HG03175 (cell line): ENCODE results near the gene SOX30.

Source experiments
- ATAC-seq: cut with Tn5 transposase; IDR thresholded peaks from one replicate; pipeline ENCODE4 v1.9.1; 2021; ENCODE audit warnings: mild to moderate bottlenecking, moderate library complexity; ENCODE audit not compliant: unreplicated experiment

The SOX30 gene

DNA sequence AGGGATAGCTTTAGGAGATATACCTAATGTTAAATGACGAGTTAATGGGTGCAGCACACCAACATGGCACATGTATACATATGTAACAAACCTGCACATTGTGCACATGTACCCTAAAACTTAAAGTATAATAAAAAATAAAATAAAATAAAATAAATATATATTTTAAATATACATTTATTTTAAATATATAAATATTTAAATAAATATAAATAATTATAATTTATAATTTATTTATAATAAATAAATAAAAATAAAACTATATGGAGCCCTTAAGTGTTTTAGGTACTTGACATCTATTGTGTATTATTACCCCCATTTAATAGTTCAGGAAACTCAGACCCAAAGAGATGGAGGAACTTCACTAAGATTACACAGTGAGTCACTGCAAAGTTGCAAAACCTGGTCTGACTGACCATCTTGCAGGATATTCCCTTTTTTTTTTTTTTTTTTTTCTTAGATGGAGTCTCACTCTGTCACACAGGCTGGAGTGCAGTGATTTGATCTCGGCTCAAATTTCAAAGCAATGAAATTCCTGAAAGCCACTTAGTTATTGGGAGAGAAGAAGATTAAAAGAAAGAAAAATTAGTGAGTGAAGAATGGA lies 13.3 kb upstream of the SOX30 start:
- no peak for ATAC-seq

DNA sequence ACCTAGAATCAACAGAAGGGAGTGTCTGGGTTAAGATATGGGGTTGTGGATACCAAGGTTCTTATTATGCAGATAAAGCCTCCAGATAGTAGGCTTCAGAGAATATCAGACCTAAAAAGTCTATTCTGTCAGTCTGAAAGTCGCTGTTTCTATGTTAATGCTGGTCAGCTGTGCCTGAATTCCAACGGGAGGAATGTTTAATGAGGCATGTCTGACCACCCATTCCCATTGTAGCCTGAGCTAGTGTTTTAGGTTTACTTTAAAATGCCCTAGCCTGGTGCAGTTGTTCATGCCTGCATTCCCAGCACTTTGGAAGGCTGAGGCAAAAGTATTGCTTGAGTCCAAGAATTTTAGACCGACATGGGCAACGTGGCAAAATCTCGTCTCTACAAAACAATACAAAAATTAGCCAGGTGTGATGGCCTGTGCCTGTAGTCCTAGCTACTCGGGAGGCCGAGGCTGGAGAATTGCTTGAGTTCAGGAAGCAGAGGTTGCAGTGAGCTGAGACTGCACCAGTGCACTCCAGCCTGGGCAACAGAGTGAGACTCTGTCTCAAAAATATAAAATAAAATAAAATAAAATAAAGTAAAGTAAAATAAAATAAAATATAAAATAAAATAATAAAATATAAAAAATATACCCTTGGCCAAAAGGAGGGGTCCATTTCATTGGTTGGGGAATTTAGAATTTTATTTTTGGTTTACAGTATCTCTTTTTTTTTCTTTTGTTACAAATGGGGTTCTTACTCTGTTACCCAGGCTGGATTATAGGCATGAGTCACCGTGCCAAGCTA lies 7.8 kb upstream of the SOX30 start:
- ATAC-seq: no peak

DNA sequence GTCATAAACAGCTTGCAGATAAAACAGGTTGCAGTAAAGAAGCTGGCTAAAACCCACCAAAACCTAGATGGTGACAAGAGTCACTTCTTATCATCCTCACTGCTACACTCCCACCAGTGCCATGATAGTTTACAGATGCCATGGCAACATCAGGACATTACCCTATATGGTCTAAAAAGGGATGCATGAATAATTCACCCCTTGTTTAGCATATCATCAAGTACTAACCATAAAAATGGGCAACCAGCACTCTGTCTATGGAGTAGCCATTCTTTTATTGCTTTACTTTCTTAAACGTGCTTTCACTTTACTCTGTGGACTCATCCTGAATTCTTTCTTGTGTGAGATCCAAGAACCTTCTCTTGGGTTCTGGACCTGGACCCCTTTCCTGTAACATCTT lies 6.7 kb upstream of the SOX30 start:
- ATAC-seq: no peak

DNA sequence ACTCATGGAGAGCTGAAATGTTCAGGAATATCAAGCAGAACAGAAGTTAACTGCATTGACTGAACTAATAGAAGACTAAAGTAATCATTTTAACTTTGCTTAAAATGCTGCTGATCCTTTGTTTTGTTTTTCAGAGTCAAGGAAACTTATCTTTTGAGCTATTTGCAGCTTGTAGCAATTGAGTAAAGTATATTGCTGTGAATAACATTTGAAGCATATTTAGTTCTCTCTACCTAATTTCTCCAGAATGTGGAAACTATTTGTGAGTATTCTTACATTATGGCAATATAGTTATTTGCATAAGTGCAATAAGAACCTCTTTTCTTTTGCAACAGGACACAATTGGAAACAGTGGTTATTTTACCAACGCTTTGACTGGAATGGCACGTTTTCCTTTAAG lies 5.3 kb upstream of the SOX30 start:
- ATAC-seq: no peak

DNA sequence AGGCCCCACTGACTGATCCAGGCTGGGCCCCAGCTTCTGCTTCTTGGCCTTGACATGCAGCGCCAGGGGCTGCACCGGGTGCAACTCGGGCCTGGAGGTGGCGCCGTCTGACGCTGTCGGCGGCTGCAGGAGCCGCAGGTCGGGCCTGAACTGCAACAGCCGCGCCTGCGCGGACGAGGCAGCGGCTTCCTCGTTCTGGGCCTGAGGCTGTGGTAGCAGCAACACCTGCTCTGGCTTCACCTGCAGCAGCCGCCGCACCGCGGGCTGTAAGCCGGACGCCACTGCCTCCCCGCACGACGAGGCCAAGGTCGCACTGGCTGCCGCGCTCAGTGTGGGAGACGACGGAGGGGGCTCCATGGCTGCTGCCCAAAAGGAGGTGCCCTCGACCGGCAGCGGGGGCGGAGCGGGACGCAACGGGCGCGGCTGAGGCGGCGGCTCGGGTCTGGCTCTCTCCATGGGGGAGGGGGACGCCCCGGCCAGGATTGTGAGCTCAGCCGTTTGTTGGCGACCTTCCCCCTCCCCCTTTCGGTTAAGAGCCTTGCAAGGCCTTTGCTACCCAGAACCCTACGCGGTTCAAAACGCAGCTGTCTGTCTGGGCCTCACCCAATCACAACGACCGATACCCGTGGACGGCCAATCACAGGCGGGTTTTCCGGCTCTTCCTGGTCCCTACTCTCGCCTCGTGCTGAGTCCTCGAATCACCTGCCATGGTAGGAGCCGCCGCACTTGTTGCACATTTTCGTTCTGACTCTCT lies 438 bp downstream of the SOX30 start:
- ATAC-seq: peak; percentile 94

DNA sequence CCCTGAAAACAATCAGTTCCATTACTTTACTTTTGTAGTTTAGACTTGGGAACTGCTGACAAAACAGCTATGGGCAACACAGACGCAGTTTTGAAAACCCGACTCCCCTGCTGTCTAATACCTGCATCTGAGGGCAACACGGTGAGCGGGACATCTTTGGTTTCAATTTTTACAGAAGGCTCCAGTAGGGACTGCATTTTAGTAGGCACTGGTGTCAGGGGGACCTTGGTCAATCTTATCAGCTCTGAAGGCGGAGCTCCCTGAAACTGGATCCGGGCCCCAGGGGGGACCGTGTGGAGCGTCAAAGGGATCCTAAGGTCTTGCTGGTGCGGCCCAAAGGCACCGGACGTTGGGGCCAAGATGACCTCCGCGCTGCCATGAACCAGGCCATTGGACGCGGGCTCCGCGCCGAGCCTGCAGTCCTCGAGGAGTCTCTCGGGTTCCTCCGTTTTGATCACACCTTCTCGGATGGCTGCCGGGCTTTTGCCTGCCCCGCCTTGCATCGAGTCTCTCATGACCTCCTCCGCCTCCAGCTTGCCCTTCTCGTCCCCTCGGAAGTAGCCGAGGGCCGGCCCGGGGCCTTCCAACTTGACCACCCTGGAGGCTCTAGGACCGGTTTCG lies 1.1 kb downstream of the SOX30 start:
- no peak for ATAC-seq

DNA sequence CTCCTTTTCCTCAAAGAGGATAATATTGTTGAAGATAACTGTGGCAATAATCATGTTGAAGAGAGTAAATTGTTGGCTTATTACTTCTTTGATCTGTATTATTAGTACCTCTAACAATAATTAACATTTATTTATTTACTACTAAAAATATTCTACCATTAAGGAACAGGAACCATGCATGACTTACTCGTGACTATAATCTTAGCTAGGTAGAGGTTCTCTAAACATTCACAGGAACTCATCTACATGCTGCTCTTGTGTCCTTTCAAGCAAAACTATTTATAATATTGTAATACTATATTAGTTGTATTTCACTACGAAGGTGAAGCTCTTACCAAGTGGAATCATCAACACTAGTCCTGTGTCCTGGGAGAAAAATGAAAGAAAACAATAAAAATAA lies 3.1 kb downstream of the SOX30 start:
- no peak for ATAC-seq

DNA sequence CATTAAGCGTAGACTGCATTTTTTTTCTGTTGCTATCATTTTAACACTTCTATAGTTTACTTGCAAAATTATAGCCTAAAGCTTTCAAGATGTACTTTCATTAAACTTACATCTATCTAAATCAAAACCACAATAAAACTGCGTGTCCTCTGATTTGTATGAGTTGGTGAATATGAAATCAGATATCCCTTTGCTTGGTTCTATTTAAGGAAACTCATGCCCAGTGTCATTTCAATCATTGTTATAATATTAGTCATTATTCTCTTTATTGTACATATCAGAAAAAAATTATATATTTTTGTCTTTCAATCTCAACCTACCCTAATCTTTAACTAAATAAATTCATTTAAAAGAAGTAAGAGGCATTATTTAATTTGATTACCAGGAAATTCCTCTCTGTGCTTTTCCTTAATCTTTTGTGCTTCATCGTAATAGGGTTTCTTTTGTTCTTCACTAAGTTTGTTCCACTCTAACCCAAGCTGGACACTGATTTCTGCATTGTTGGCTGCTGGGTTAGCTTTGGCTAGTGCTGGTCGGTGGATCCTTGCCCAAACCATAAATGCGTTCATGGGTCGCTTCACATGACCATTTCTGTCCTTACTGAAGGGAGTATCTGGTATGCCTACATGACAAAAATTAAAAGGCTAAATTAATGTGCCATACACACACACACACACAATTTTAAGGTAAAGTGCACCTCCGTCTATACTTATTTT lies 3.8 kb downstream of the SOX30 start:
- ATAC-seq: no peak

DNA sequence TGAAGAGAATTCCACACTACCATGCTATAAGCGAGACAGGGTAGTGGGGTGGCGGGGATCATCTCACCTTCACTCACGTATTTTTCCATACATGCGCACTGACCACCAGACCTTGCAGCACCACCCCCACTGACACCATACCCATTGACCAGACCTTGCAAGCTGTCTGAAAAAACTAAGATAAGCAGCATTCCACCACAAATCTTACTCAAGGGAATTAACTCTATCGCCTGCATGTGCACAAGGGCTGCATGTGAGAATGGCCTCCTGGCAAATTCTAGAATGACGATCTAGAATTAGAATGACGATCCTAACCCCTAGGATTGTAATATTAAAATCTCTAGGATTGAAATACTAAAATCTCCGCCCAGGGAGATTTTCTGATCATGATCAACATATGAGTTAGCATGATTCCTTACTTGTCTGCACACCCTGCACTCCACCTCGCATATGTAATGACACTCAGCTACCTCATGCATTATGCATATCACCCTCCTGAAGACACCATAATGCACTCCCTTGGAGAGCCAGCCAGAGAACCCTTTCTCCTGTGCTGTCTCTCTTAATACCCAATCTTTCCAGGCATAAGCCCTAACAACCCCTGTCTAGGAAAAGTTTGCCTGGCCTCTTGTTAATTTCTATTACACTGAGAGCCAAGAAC lies 11.7 kb downstream of the SOX30 start:
- no peak for ATAC-seq

DNA sequence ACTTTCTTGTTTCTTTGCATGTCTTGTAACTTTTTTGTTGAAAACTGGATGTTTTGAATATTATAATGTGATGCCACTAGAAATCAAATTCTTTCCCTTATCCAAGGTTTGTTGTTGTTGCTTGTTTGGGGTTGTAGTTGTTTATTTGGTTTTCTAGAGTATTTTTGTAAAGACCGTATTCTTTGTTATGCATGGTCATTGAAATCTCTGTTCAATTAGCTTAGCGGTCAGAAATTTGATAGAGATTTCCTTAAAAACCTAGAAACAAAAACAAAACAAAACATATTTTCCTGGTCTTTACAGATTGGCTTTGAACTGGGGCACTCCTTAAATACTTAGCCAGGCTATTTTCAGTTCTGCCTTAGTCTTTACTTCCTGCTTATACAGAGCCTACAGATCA lies 21.9 kb downstream of the SOX30 start:
- ATAC-seq: no peak

DNA sequence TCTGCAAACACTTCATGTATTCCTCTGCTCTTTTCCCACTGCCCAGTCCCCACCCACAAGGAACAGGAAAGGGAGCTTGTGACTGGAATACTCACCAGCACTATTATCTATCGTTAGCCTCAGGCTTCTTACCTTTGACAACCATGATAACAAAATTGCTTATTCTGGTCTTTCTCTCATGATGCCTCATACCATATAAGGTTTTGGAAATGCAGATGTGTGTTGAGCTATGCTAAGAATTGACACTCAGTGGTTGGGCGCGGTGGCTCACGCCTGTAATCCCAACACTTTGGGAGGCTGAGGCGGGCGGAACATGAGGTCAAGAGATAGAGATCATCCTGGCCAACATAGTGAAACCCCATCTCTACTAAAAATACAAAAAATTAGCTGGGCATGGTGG lies 25.4 kb downstream of the SOX30 start:
- ATAC-seq: no peak

DNA sequence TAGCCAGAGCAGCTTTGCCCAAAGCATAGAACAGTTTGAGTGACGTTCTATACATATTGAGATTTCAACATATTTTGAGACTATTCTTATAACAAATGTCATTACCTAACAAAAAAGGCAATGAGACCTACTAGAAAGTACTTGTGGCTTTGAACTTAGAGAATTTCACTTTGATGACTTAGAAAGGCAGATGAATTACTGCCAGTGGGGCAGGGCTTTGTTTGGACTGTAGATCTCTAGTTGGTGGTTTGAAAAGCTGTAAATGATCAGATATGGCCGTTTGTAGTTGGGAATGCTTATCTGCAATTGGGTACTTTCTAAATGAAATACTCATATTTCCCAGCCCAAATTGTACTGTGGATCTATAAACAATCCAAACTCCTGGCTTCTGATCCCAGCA lies 28.1 kb downstream of the SOX30 start:
- ATAC-seq: no peak

DNA sequence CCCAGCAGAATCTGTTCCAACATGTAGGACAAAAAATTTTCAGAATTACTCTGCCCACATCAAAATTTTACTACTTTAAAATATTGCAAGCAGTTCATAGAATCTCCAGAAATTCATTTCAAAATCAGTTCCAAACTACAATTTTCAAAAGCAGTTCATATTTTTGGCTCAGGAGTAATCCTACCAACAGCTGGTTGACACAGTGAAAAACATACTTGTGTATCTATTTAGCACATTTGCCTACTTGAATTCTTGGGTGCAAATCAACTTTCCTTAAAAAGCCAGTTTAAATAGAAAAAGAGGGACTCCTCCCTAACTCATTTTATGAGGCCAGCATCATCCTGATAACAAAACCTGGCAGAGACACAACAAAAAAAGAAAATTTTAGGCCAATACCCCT lies 31.5 kb downstream of the SOX30 start:
- no peak for ATAC-seq

DNA sequence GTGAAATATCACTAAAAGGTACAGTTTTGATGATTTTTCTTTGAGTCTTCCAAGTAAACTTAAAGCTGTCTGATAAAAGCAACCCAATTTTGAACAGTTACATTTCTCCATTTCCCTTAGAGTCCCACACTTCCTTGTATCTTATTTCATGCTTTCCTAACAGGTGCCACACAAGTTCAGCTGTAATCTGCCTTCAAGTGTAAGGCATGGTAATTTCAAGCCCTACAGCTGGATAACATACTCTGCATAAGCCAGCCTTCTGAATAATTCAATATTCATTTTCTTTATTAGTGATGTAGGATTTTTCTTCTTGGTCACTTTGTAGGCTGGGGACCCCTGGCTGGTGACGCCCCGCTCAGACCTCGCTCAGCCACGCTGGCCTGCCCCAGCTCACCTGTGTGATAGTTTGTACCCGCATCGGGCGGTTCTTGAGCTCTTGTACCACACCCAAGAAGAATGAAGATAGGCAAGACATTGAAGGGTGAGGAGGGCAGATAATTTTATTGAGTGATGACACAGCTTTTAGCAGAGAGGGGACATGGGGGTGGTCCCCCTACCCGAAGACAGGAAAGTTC lies 34.0 kb downstream of the SOX30 start:
- no peak for ATAC-seq

DNA sequence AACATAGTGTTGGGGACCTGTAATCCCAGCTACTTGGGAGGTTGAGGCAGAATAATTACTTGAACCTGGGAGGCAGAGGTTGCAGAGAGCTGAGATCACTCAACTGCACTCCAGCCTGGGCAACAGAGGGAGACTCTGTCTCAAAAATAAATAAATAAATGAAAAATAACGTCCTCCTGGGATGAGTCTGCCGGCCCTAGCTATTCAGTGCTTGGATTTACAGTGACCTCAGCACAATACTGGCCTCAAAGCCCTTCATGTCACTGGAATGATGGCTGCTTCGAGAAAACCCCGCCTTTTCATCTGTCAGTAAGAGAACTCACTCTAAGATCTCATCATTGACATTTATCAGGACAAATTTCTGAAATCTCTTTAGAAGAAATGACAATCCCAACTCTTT lies 35.5 kb downstream of the SOX30 start:
- ATAC-seq: no peak

DNA sequence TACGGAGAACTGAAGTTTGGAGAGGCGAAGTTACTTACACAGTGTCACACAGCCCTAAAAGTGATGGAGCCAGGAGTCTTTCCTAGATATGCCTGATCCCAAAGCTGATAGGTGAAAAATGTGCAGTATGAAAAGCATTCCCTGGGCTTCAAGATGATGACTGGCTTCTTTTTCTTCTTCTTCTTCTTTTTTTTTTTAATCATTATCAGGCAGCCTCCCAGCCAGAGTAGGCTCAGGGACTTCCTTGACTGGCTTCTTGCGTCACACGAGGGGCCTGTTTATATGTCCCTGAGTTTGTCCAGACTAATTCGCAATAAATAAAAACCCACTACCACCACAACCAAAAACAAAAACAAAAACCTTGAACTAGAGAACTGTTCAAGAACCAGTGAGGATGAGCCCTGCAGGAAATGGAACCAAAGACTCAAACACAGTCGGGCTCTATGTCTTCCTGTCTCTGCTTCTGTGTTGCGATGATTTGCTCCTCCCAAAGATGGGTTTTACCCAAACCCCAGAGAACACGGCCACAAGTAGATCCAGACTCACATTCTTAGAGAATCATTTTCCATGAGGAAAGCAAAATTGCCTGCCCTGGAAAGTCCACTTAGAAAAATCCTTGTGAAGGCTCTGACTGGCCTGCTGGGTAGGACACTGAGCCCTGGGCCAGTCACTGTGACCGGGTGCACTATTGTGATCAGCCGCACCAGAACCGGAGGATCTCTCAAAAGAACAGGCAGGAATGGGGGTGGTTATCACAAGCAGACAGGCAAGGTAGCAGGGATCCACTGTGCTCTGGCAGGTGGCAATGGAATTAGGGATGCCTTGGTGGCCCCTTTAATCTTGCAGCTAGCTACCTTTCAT lies 38.6 kb downstream of the SOX30 start:
- no peak for ATAC-seq

DNA sequence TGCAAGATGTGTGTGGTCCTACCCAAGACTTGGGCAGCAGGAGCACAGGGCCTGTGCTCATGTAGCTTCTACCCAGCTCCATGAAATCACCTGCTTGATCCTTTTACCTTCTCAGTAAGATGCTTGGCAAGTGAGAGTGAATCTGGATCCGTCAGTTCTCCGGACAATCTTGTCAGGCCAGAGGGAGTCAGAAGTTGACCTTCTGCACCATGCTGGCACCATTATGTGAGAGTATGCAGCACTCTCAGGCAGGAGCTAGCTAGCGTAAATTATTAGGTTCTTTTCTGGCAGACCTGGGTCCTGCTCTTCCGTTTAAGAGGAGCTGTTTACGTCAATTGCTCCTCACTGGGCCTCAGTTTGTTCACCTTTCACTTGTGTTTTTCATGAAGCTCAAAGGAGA lies 39.7 kb downstream of the SOX30 start:
- no peak for ATAC-seq

DNA sequence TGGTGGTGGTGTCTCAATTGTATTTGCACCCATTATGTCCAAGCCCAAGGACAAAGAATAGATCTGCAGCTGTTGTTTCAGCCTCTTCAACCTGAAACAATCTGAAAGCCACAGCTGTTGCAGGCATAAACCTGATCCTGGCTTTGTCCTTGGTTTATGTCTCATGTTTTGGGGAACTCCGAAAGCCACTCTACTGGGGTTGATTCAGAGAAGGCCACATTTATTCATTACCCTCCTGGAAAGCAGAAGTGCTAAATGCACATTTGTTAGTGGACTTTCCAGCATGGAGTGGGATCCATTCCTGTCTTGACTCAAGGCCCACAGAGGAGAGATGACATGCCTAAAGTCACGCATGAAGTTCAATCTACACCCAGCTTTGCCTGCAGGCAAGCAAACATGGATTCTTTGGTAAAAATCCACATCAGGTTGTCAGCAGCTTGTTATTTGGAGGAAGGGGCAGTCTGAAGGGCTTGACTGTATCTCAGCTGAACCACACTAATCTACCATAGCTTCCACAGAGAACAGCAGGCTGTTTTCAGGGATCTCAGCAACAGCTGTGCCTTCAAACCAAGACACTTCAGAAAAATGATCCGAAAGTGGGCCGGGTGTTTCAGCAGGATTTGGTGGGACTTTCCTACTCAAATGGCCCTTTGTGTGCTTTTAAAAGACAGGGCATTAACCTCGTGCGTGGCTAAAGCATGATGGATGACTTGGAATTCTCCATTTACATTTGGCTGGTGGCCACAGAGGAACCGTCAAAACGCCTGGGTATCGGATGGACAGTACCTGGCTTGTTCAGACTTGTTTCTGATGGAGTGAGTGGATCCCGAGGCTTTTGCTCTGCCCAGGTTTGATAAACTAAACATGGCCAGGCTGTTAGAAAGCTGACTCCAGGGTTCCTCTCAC lies 40.4 kb downstream of the SOX30 start:
- ATAC-seq: no peak
